NCI-H2196 (cell line): ENCODE measurements around the gene MMAA.
"Not testable (repeated sequence)": the region's sequence is repeated elsewhere in the genome, so short reads cannot be mapped to it uniquely, and the experiment has no call there.

Experiments used
- DNase-seq: peaks from one replicate; lab custom pipeline; 2025; ENCODE audit not compliant: unreplicated experiment; lab: John Stamatoyannopoulos, UW

Gene MMAA

DNA sequence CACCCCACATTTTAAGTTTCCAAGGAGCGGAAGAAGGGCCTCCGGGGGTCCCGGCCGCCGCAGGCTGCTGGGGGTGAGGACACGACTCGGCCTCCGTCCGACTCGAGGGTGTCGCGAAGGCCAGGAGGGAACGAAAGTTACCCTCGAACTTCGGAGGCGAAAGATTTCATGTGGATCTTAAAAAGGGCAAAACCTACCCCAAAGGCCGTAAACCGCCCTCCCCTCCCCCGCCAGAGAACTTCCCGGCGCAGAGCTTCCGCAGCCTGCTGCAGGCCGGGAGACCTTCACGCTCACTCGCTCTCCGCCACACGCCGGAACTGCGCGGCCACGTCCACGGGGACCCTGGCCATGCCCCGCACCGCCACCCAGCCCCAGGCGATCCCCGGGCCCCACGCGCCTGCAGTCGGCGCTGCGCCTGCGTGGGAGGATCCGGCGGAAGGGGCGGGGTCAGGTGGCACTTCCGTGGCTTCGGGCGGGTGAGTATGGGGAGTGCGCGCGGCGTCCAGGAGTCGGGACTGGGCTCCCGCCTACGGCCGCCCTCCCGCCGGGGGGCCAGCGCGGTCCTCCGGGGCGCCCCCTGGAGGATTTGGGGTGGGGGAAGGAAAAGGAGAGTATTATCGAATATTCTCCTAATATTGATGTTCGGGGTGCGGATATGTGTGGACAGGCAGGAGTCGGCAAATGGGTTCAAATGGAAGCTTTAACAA is at the start of gene MMAA:
Gene MMAA, plus strand, starts transcription at position 454 of the 707 bp plus-strand sequence. CDS start 19,755 bp downstream, outside the sequence.
- peak; percentile 76 for DNase-seq

DNA sequence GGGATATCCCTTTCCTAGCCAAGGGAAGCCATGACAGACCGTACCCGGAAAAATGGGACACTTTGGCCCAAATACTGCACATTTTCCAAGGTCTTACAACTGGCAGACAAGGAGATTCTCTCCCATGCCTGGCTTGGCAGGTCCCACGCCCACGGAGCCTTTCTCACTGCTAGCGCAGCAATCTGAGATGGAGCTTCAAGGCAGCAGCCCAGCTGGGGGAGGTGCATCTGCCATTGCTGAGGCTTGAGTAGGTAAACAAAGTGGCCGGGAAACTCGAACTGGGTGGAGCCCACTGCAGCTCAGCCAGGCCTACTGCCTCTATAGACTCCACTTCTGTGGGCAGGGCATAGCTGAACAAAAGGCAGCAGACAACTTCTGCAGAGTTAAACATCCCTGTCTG is 44.6 kb upstream of the MMAA start:
- not testable (repeated sequence) for DNase-seq

DNA sequence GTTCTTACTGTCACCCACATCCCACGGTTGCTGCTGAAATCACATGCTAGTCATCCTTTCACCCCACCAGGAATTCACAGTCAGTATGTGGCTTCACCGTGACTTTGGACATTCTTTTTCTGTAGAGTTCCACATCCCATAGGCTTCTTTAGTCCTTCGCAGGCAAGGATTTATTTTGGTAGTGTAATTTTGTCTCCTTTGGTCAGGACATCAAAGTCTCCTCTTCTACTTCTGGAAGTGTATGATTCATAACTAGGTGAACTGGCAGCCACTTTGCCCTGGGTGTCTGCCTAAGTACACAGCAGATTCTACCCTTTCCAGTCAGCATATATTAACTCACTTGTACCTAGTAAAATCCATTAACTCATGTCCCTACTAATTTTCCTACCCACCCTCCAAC is 38.3 kb upstream of the MMAA start:
- DNase-seq, result no peak

DNA sequence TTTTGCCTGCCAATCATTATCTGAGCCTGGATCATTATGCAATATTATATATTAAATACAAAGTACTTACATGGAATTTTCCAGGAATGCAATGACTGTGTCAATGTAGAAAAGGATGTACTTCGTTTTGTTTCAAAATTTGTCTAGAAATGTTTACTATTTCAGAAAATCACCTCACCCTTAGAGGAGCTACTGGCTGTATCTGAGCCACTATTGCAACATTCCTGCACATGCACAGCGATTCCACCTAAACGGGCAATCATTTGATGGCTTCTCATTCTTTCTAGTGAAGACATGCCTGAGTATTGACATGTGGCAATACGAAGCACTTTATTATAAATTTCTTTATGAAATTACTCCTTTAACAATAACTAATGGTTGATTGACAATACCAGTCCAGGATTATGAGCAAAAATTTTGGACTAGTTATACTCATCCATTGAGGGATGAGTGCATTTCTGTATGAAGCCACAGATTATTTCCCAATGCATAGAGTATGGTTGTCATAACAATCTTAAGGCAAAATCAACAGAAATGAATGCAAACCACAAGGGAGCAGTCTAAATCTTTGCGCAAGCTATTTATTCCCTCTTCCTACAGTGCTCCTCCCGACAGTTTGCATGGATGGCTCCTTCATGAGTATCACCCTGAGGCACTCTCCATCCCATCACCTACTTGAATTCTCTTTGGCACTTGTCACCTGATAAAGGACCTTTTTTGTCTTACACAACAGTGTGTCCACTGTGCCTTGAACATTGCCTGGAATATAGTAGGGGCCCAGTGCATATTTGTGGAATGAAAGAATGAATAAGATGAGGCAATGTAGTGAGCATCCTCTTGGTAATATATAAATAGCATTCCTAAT is 35.8 kb upstream of the MMAA start:
- no peak for DNase-seq

DNA sequence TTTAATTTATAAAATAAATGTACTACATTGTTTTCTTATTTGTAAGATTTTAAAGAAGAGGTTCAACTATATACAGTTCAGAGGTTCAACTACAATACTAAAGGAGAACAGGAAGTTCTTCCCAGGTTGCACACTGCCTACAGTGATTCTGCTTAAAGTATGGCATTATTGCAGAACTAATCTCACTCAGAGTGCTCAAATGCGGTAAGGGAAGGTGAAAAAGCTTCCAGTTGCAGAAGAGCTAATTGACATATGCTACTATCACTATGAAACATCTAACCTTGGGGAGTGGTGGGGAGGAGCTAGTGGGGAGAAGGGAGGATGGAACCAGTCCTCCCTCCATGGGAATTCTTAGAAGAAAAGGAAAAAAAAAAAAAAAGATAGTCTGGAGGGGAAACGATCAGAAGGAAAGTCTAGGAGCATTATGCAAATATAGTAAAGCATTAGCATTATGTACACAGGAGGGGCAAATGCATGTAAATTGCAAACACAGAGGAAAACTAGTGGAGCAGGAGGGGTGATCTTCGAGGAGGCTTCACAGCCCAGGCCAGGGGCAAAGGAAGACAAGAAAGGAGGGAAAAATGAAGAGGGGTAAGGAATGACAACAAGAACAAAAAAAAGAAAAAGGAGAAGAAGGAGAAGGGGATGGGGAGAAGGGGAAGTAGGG is 32.0 kb upstream of the MMAA start:
- DNase-seq, result no peak

DNA sequence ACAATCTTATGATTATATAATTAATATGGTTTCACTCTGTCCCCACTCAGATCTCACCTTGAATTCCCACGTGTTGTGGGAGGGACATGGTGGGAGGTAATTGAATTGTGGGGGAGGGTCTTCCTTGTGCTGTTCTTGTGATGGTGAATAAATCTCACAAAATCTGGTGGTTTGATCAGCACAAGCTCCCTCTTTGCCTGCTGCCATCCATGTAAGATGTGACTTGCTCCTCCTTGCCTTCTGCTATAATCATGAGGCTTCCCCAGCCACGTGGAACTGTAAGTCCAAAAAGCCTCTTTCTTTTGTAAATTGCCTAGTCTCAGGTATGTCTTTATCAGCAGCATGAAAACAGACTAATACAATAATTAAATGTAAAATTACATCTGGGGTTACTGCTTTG is 29.8 kb upstream of the MMAA start:
- DNase-seq, result not testable (repeated sequence)

DNA sequence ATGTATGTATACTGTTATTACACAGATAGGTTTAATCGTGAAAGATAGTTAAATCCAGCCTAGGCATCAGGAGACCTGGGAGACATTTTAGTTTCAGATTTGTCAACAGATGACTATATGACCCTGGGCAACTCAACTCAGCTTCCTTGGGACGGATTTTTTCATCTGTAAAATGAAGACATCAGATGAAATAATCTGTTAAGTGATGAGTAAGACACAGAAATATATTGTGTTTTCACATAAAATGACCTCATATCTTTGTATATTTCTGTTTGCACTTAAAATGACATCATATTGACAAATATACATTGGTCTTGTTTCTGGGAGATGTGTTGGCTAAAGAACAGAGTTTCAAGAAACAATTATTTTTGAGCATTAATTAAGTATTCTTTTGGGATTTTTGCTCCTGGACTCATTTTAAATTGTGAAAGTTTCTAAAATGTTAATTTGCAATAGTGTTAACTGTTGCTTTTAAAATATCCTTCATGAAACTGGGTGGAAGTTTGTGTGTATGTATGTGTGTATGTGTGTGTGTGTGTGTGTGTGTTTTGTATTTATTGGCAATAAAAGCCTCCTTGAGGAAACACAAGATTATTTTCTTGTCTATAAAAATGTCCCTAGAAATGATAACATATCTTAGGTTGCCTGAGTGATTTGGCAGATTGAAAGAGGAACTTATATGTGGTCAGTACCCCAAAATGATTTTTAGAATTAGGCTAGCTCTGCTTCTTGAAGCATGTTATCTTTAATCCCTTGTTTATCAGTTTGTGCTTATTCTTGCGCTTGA is 29.1 kb upstream of the MMAA start:
- DNase-seq, result no peak

DNA sequence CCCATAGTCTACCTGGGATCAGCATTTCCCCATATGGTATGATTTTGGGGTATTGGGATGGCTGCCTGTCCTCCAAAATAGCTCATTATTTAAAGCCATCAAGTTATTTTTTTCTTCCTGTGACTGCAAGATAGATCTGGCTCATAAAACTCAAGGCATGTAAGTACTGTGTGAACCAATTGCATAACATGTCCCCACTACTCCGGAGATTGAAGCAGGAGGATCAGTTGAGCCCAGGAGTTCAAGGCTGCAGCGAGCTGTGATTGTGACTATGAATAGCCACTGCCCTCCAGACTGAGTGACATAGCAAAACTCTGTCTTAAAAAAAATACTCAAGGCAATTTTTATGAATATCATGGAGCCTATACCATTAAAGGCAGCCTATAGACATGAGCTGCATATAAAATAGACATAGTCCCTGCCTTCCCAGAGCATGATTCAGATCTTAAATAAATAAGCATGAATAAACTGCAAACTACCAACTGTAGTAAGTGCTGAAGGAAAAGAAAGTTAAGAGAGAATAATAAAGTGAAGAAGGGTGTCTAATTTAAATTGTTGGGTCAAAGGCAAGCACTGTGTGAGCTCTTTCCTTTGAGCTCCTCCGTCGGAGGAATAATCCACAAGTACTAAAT is 16.9 kb upstream of the MMAA start:
- no peak for DNase-seq

DNA sequence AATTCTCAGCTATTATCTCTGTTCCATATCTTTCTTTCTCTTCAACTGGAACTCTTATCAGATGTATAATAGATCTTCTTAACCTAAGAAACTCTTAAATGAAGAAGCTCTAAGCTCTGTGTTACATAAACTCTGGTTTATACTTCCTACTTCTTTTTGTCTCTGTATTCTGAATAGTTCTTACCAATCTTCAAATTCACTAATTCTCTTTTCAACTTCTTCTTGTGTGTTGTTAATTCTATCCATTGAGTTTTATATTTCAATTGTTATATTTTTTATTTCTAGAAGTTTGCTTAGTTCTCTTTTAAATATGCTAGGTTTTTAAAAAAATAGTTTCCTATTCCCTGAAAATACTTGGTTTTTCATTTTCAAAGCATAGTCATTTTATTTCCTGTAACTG is 13.2 kb upstream of the MMAA start:
- DNase-seq, result no peak

DNA sequence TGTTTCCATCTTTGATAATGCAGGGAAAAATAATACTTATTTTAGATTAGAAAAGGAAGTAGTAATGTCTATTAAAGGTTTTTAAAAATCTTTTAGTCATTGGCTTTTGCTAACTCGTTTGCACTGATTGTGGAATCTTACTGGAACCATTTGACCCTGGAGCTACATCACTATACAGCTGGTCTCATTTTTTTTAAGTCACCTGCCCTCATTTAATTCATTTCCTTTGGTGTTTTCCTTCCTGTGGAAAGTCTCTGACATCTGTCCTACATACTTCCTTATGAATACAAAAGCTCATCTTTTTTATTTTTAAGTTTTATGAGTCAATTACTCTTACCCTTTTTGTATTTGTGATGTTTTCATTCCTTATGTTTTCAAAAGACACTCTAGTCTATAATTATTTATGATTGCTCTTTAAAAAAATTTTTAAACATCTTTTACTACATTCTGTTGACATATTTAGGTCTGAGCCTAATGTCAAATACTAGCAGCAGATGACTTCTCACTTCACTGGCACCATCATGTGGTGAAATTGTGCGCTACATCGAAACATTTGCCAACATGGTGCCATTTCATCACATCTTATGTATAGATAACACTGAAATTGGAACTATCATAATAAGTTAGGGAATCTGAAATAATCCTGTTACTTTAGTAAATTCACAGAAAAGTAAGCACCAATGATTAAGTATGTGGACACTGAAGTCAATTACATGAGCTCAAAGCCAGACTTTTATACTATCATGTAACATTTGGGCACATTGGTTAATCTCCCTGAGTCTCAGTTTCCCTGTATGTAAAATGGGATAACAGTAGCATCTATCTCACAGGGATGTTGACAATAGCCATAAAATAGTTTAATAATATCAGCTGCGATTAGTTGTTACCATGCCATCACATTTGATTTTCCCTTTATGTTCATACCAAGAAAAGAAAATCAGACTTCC is 9.4 kb upstream of the MMAA start:
- DNase-seq, result peak; percentile 37

DNA sequence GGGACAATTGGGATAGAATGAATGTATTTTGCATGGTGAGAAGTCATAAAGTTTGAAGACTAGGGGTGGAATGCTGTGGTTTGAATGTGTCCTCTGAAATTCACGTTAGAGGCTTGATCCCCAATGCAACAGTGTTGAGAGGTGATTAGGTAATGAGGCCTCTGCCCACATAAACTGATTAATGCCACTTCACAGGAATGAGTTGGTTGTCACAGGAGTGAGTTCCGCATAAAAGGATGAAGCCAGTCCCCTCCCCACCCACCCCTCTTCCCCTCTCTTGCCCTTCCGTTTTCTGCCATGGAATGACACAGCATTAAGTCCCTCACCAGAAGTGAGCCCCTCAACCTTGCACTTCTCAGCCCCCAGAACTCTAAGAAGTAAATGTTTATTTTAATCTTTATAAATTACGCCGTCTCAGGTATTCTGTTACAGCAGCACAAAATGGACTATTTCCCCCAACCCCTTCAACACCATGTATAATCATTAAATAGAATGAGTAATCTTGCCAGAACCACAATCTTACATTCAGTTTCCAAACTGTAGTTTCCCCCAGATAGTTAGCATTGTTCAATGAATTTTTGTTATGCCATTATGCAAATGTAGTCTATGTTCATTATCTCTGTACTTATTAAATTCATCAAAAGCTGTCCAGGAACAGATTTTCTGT is 5.5 kb upstream of the MMAA start:
- no peak for DNase-seq

DNA sequence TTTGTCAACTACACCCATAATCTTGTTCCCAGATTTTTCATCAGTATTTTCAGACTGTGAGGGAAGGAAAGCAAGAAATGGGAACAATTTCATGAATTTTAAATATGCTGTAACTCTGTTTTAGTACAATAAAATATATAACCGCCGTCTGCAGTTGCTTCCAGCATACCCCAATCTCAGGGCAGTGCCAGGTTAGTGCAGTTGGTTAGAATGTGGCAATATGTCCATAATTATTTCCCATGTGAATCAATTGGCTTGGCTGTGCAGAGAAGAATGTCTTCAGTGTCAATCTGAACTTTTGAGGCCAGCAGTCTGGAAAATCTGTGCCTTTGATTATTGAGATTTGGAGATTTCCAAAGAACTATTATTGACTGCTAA is 5.0 kb upstream of the MMAA start:
- DNase-seq, result no peak

DNA sequence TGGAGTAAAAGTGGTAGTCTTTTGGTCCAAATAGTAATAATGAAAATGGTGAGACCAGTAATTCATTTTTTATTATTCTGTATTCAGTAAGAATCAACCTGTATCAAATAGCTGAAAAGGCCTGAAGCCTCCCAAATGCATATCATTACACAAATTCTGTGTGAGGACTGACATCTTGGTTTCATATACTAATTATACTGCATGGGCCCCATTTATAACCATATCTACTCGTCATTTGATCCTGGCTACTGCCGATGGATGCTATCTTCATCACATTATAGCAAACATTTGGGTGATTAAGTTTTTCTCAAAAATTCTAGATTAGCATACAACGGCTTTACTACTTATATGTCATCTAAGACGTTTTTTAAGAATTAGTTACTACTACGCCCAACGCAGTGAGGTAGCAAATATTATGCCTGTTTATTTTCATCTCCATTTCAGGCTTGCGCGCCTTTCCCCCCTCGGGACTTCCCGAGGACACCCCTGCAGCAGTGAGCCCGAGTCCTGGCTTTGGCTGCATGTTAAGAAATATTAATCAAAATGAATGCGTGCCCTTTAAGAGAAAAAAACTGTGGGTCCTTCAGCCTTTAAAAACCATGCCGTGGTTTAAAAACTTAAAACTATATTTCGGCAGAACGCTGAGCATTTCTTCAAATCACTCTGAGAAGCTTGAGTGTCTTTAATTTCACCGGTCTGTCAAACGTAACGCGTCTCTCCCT is 814 bp upstream of the MMAA start:
- no peak for DNase-seq

DNA sequence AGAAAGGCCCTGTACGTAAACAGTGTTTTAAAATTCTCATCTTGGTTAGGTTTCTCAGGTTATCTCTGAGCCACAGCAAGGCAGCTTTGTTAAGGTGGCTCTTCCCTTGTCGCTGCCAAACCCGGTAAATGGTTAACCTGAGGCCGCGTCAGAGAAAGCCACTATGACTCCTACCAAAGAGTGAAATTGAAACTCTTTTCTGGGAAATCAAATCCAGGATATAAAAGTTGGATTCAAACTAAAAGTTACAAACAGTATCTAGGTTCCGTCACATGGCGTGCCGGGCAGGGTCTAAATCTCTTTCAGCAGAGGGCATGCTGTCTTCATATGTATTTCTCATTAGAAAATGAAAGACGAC is 433 bp downstream of the MMAA start:
- DNase-seq, result peak; percentile 5

DNA sequence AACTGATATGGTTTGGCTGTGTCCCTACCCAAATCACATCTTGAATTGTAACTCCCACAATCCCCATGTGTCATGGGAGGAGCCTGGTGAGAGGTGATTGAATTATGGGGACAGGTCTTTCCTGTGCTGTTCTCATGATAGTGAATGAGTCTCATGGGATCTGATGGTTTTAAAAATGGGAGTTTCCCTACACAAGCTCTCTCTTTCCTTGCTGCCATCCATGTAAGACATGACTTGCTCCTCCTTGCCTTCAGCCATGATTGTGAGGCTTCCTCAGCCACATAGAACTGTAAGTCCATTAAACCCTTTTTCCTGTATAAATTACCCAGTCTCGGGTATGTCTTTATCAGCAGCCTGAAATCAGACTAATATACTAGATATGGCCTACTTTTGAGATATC is 2.9 kb downstream of the MMAA start:
- not testable (repeated sequence) for DNase-seq

DNA sequence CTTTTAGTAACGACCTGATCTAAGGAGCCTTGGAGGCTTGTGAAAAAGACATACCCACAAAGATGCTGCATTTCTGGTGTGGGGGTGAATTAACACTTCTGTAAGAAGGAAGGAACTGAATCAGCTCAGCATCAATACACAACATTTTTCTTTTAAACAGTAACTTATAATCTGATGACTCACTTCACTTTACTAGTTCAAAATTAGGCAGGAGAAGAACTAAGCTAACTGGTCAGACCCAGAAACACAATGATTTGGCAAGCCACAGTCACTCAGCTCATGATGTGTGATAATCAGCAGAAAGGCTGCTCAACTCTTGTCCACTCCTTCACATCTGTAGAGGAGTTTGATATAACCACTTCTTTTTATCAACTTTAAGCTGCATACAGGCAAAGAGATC is 4.6 kb downstream of the MMAA start:
- DNase-seq, result no peak

DNA sequence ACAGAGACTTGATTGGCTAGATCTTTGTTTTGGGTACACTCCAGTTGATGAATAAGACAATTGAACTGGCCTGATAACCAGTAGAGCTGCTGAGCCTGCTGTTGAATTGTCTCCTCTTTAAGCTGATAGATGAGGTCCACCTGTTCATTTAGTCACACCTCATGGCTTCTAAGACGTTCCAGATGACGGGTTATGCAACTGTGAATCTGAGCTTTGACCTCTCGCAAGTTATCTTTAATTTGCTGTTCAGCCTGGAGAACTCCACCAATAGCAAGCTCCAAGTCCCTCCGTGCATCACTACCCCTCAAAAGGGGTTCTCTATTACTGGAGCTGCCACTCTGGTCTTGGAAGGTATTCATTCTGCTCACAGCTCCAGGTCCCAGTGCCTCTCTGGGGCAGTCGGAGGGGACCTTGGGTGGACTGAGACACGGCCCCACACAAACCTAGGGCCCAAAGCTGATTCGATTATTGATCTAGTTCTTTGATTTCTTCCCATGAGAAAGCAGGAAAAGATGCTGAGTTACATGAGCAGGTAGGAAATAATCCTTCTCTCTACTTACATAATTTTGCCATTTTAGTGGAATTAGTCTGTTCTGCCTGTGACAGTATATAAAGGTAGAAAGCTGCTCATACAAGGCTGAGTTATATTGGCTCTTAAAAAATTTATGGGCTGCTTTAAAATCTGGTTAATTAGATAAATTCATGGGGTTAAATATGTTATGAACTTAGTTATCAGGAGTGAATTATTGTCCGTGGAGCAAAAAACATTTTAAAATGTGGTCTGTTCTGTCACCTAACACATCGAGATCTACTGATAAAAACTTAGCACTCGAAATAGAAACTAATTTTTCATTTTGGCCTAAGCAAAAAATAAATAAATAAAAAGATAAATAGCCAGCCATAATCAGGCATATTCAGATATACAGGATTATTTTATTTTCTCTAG is 6.8 kb downstream of the MMAA start:
- no peak for DNase-seq
